ENCODE data around the gene CREBL2.
"Not testable (repeated sequence)": the region's sequence is repeated elsewhere in the genome, so short reads cannot be mapped to it uniquely, and the experiment has no call there.

Gene CREBL2

GRCh38 chr12:12611512-12612306 lies at the start of gene CREBL2:
CREBL2 (plus strand) TSS chr12:12611876; CDS start chr12:12612173, 297 bp downstream.
- Histone ChIP-seq H3K4me3 (ENCODE audit: low read length in 2 of 2) (peak within 1 kb of the TSS; percentile 92 to 93), H3K36me3 (ENCODE audit: control insufficient read depth in 2 of 2, insufficient read depth in 2 of 2, low read length in 2 of 2) (no peaks in the 10 kb centered on the region), H3K27ac (ENCODE audit: low read depth in 2 of 2, low read length in 2 of 2) (peak within 1 kb of the TSS; percentile 89 to 95), H3K9me3 (ENCODE audit: control insufficient read depth in 2 of 2, low read length in 2 of 2) (no peaks in the 10 kb centered on the region), H3K4me1 (ENCODE audit: control insufficient read depth in 2 of 2, insufficient read depth in 2 of 2, low read length in 2 of 2) (peaks cover 6 to 10% of the 10 kb centered on the region in 2 donors), H3K9ac (ENCODE audit: low read depth in 1 of 2, low read length in 2 of 2) (peak within 1 kb of the TSS; percentile 80 to 88), H3K27me3 (ENCODE audit: control insufficient read depth in 2 of 2, insufficient read depth in 2 of 2, low read length in 2 of 2) (no peaks in the 10 kb centered on the region)

- Histone ChIP-seq H3K4me3 (ENCODE audit: low read length in 2 of 2) (peak overlapping the region; percentile 70 to 92), H3K27me3 (ENCODE audit: control insufficient read depth in 2 of 2, insufficient read depth in 2 of 2, low read length in 2 of 2) (no peaks in the 10 kb centered on the region), H3K9ac (ENCODE audit: low read depth in 1 of 2, low read length in 2 of 2) (peak overlapping the region; percentile 98 to 99), H3K4me1 (ENCODE audit: control insufficient read depth in 2 of 2, insufficient read depth in 2 of 2, low read length in 2 of 2) (peaks cover 14 to 26% of the 10 kb centered on the region in 2 donors), H3K36me3 (ENCODE audit: control insufficient read depth in 2 of 2, insufficient read depth in 2 of 2, low read length in 2 of 2) (no peaks in the 10 kb centered on the region), H3K27ac (ENCODE audit: low read depth in 2 of 2, low read length in 2 of 2) (peak overlapping the region; percentile 97 to 98), H3K9me3 (ENCODE audit: control insufficient read depth in 2 of 2, low read length in 2 of 2) (no peaks in the 10 kb centered on the region)
These were observed 49.6 kb upstream of the CREBL2 start for GRCh38 chr12:12562016-12562483.

GRCh38 chr12:12562585-12563261 lies 49.0 kb upstream of the CREBL2 start, which contains the start of gene DUSP16:
DUSP16 (minus strand) TSS chr12:12562863; CDS start chr12:12521098, 41,765 bp downstream.
- Histone ChIP-seq H3K4me3 (ENCODE audit: low read length in 2 of 2) (peak within 1 kb of the TSS; percentile 70 to 92), H3K27me3 (ENCODE audit: control insufficient read depth in 2 of 2, insufficient read depth in 2 of 2, low read length in 2 of 2) (no peaks in the 10 kb centered on the region), H3K27ac (ENCODE audit: low read depth in 2 of 2, low read length in 2 of 2) (peak within 1 kb of the TSS; percentile 97 to 98), H3K9ac (ENCODE audit: low read depth in 1 of 2, low read length in 2 of 2) (peak within 1 kb of the TSS; percentile 98 to 99), H3K9me3 (ENCODE audit: control insufficient read depth in 2 of 2, low read length in 2 of 2) (no peaks in the 10 kb centered on the region), H3K36me3 (ENCODE audit: control insufficient read depth in 2 of 2, insufficient read depth in 2 of 2, low read length in 2 of 2) (no peaks in the 10 kb centered on the region), H3K4me1 (ENCODE audit: control insufficient read depth in 2 of 2, insufficient read depth in 2 of 2, low read length in 2 of 2) (peaks cover 14 to 26% of the 10 kb centered on the region in 2 donors)

- Histone ChIP-seq H3K36me3 (ENCODE audit: control insufficient read depth in 2 of 2, insufficient read depth in 2 of 2, low read length in 2 of 2) (no peaks in the 10 kb centered on the region), H3K27ac (ENCODE audit: low read depth in 2 of 2, low read length in 2 of 2) (peak overlapping the region; percentile 97 to 98), H3K4me1 (ENCODE audit: control insufficient read depth in 2 of 2, insufficient read depth in 2 of 2, low read length in 2 of 2) (peaks cover 12 to 26% of the 10 kb centered on the region in 2 donors), H3K27me3 (ENCODE audit: control insufficient read depth in 2 of 2, insufficient read depth in 2 of 2, low read length in 2 of 2) (no peaks in the 10 kb centered on the region), H3K9ac (ENCODE audit: low read depth in 1 of 2, low read length in 2 of 2) (peak overlapping the region; percentile 89 to 98), H3K4me3 (ENCODE audit: low read length in 2 of 2) (peak overlapping the region; percentile 70 to 92), H3K9me3 (ENCODE audit: control insufficient read depth in 2 of 2, low read length in 2 of 2) (no peaks in the 10 kb centered on the region)
These were observed 48.3 kb upstream of the CREBL2 start for GRCh38 chr12:12563290-12563928.

GRCh38 chr12:12564911-12565310 lies 46.8 kb upstream of the CREBL2 start:
- Histone ChIP-seq H3K9me3 (ENCODE audit: control insufficient read depth in 2 of 2, low read length in 2 of 2) (no peaks in the 10 kb centered on the region), H3K27ac (ENCODE audit: low read depth in 2 of 2, low read length in 2 of 2) (no peak overlapping the region)

GRCh38 chr12:12565971-12566370 lies 45.7 kb upstream of the CREBL2 start:
- H3K9ac ChIP-seq (ENCODE audit: low read depth in 1 of 2, low read length in 2 of 2); H3K36me3 ChIP-seq (ENCODE audit: control insufficient read depth in 2 of 2, insufficient read depth in 2 of 2, low read length in 2 of 2); H3K9me3 ChIP-seq (ENCODE audit: control insufficient read depth in 2 of 2, low read length in 2 of 2); H3K4me3 ChIP-seq (ENCODE audit: low read length in 2 of 2); H3K27me3 ChIP-seq (ENCODE audit: control insufficient read depth in 2 of 2, insufficient read depth in 2 of 2, low read length in 2 of 2); H3K27ac ChIP-seq (ENCODE audit: low read depth in 2 of 2, low read length in 2 of 2): not testable (repeated sequence)
- H3K4me1 ChIP-seq (ENCODE audit: control insufficient read depth in 2 of 2, insufficient read depth in 2 of 2, low read length in 2 of 2) = peaks cover 8 to 15% of the 10 kb centered on the region in 2 donors

More at GRCh38 chr12:12564911-12565310, 46.8 kb upstream of the CREBL2 start:
- no peak overlapping the region for H3K4me3 ChIP-seq (ENCODE audit: low read length in 2 of 2)
- H3K4me1 ChIP-seq (ENCODE audit: control insufficient read depth in 2 of 2, insufficient read depth in 2 of 2, low read length in 2 of 2) = peaks cover 8 to 21% of the 10 kb centered on the region in 2 donors
- peak overlapping the region in 1 of 2 donors; percentile 17 for H3K9ac ChIP-seq (ENCODE audit: low read depth in 1 of 2, low read length in 2 of 2)
- no peaks in the 10 kb centered on the region for H3K36me3 ChIP-seq (ENCODE audit: control insufficient read depth in 2 of 2, insufficient read depth in 2 of 2, low read length in 2 of 2)
- no peaks in the 10 kb centered on the region for H3K27me3 ChIP-seq (ENCODE audit: control insufficient read depth in 2 of 2, insufficient read depth in 2 of 2, low read length in 2 of 2)

- H3K27ac ChIP-seq (ENCODE audit: low read depth in 2 of 2, low read length in 2 of 2) = no peak overlapping the region
- H3K9me3 ChIP-seq (ENCODE audit: control insufficient read depth in 2 of 2, low read length in 2 of 2) = no peaks in the 10 kb centered on the region
- no peak overlapping the region for H3K4me3 ChIP-seq (ENCODE audit: low read length in 2 of 2)
- no peaks in the 10 kb centered on the region for H3K36me3 ChIP-seq (ENCODE audit: control insufficient read depth in 2 of 2, insufficient read depth in 2 of 2, low read length in 2 of 2)
- H3K4me1 ChIP-seq (ENCODE audit: control insufficient read depth in 2 of 2, insufficient read depth in 2 of 2, low read length in 2 of 2) = peaks cover 5 to 9% of the 10 kb centered on the region in 2 donors
- no peaks in the 10 kb centered on the region for H3K27me3 ChIP-seq (ENCODE audit: control insufficient read depth in 2 of 2, insufficient read depth in 2 of 2, low read length in 2 of 2)
- no peak overlapping the region for H3K9ac ChIP-seq (ENCODE audit: low read depth in 1 of 2, low read length in 2 of 2)
These were observed 39.0 kb upstream of the CREBL2 start for GRCh38 chr12:12572659-12573058.

- Histone ChIP-seq H3K27me3 (ENCODE audit: control insufficient read depth in 2 of 2, insufficient read depth in 2 of 2, low read length in 2 of 2) (no peaks in the 10 kb centered on the region), H3K4me1 (ENCODE audit: control insufficient read depth in 2 of 2, insufficient read depth in 2 of 2, low read length in 2 of 2) (peaks cover 12 to 18% of the 10 kb centered on the region in 2 donors), H3K9ac (ENCODE audit: low read depth in 1 of 2, low read length in 2 of 2) (no peak overlapping the region), H3K4me3 (ENCODE audit: low read length in 2 of 2) (no peak overlapping the region), H3K27ac (ENCODE audit: low read depth in 2 of 2, low read length in 2 of 2) (no peak overlapping the region), H3K9me3 (ENCODE audit: control insufficient read depth in 2 of 2, low read length in 2 of 2) (no peaks in the 10 kb centered on the region), H3K36me3 (ENCODE audit: control insufficient read depth in 2 of 2, insufficient read depth in 2 of 2, low read length in 2 of 2) (no peaks in the 10 kb centered on the region)
These were observed 33.9 kb upstream of the CREBL2 start for GRCh38 chr12:12577786-12578185.

GRCh38 chr12:12580716-12581115 lies 31.0 kb upstream of the CREBL2 start:
- not testable (repeated sequence) for H3K9ac ChIP-seq (ENCODE audit: low read depth in 1 of 2, low read length in 2 of 2); H3K27me3 ChIP-seq (ENCODE audit: control insufficient read depth in 2 of 2, insufficient read depth in 2 of 2, low read length in 2 of 2); H3K4me3 ChIP-seq (ENCODE audit: low read length in 2 of 2); H3K36me3 ChIP-seq (ENCODE audit: control insufficient read depth in 2 of 2, insufficient read depth in 2 of 2, low read length in 2 of 2); H3K9me3 ChIP-seq (ENCODE audit: control insufficient read depth in 2 of 2, low read length in 2 of 2); H3K27ac ChIP-seq (ENCODE audit: low read depth in 2 of 2, low read length in 2 of 2)
- peaks cover 12 to 20% of the 10 kb centered on the region in 2 donors for H3K4me1 ChIP-seq (ENCODE audit: control insufficient read depth in 2 of 2, insufficient read depth in 2 of 2, low read length in 2 of 2)

Measured in mucosa of rectum (tissue), 2 donors.